HepG2 (cell line): ENCODE measurements around the gene CELSR2. TPM values are rescaled to one million over a fixed set of nuclear protein-coding genes. Genes with fewer than 3 reads are reported as not detected.

ENCODE experiments used
- ATF1 ChIP-seq: IDR thresholded peaks from 2 replicates; pipeline ENCODE4 v1.6.1; 2016; ENCODE audit warnings: mild to moderate bottlenecking, control low read depth
- HNRNPUL1 ChIP-seq: fragments of 200-400 bp; formaldehyde crosslinking; IDR thresholded peaks from 2 replicates; pipeline ENCODE4 v1.6.1; 2017; ENCODE audit warnings: low read depth, mild to moderate bottlenecking, low read length, moderate library complexity
- ONECUT2 ChIP-seq: sonication (generic); formaldehyde crosslinking; IDR thresholded peaks from 2 replicates; pipeline ENCODE4 v1.4.0; 2020; ENCODE audit warnings: missing genetic modification reagents
- SMAD3 ChIP-seq: sonication (generic); formaldehyde crosslinking; IDR thresholded peaks from 2 replicates; pipeline ENCODE4 v1.4.0; 2020; ENCODE audit warnings: missing genetic modification reagents
- TRIM24 ChIP-seq: sonication (generic); formaldehyde crosslinking; IDR thresholded peaks from 2 replicates; pipeline ENCODE4 v1.8.0; 2022; ENCODE audit warnings: mild to moderate bottlenecking, missing genetic modification reagents
- UBTF ChIP-seq: sonication (generic); formaldehyde crosslinking; IDR thresholded peaks from 2 replicates; pipeline ENCODE4 v1.4.0; 2020; ENCODE audit warnings: mild to moderate bottlenecking, missing genetic modification reagents
- ZBTB46 ChIP-seq: sonication (generic); formaldehyde crosslinking; IDR thresholded peaks from 2 replicates; pipeline ENCODE4 v1.4.0; 2020; ENCODE audit warnings: mild to moderate bottlenecking, missing genetic modification reagents, borderline replicate concordance
- ZFP90 ChIP-seq: sonication (generic); formaldehyde crosslinking; IDR thresholded peaks from 2 replicates; pipeline ENCODE4 v1.8.0; 2022; ENCODE audit warnings: missing genetic modification reagents, mild to moderate bottlenecking, inconsistent platforms, borderline replicate concordance
- ZHX2 ChIP-seq, 2 experiments: sonication (generic) in 1 of 2; formaldehyde crosslinking in 1 of 2; IDR thresholded peaks; 2 replicates each; pipeline versions ENCODE4 v1.6.1 to v1.9.0; 2014 to 2022; ENCODE audit warnings: antibody characterized with exemption in 1 of 2, borderline replicate concordance in 1 of 2, inconsistent platforms in 1 of 2, low read depth in 1 of 2, missing genetic modification reagents in 1 of 2
- ZNF746 ChIP-seq: sonication (generic); formaldehyde crosslinking; IDR thresholded peaks from 2 replicates; pipeline ENCODE4 v1.8.0; 2022; ENCODE audit warnings: mild to moderate bottlenecking, missing genetic modification reagents
- ZSCAN25 ChIP-seq: sonication (generic); formaldehyde crosslinking; IDR thresholded peaks from 2 replicates; pipeline ENCODE4 v1.8.0; 2022; ENCODE audit warnings: mild to moderate bottlenecking, missing genetic modification reagents
- polyA plus RNA-seq, 8 experiments: library from polyadenylated mRNA; depleted of rRNA in 3 of 8; stranded (reverse) in 7 of 8; unstranded in 1 of 8; fragments of >200 nt; fragmentation: Illumina TruSeq in 4 of 8; extraction: Trizol in 4 of 8; gene quantifications; 2 replicates each; pipeline versions ENCODE4 v1.2.1 to v1.2.3, GENCODE V29; 2011 to 2016; ENCODE audit warnings: low read depth in 4 of 8, missing spikeins in 1 of 8, mixed read lengths in 1 of 8; ENCODE audit not compliant: insufficient read depth in 1 of 8
- total RNA-seq, 5 experiments: library from RNA; depleted of rRNA; stranded (reverse); fragments of >200 nt; fragmentation: Illumina TruSeq; extraction: Trizol; gene quantifications; 2 replicates each; pipeline ENCODE4 v1.2.3, GENCODE V29; 2016; ENCODE audit warnings: low read depth in 1 of 5
- TF ChIP-seq, protein P1 (sequence below): IDR thresholded peaks from 2 replicates; pipeline ENCODE4 v1.6.1; 2016
- TF ChIP-seq, protein P2 (sequence below): fragments of 450-650 bp; IDR thresholded peaks from 2 replicates; pipeline ENCODE4 v1.6.1; 2016

Gene CELSR2
- total and polyA plus RNA-seq, 2 of the 13 experiments (the other 11 are each of a cell fraction or from before 2014, with no cell fraction given): 4.0 to 6.6 TPM

GRCh38 chr1:109298666-109299557, 49.6 kb downstream of the CELSR2 start (continued):
- TF ChIP-seq ZHX2 (IDR thresholded peaks at IDR 0.05; ENCODE audit: low read depth): peak; percentile 67
- TF ChIP-seq ZHX2 (CRISPR knock-in tag; IDR thresholded peaks at IDR 0.05; ENCODE audit: borderline replicate concordance): 0 out of 2 replicates have a peak, but pooled peaks have one; percentile 8
- TF ChIP-seq ZFP90 (CRISPR knock-in tag): 0 out of 2 replicates have a peak, but pooled peaks have one; percentile 54
- TF ChIP-seq ONECUT2: peak; percentile 56; the same call in 1 of the 2 replicates
- TF ChIP-seq ZBTB46 (CRISPR knock-in tag): no peak
- peak; percentile 70; the same call in 1 of the 2 replicates for TF ChIP-seq TRIM24 (CRISPR knock-in tag)
- TF ChIP-seq, protein P1, sequence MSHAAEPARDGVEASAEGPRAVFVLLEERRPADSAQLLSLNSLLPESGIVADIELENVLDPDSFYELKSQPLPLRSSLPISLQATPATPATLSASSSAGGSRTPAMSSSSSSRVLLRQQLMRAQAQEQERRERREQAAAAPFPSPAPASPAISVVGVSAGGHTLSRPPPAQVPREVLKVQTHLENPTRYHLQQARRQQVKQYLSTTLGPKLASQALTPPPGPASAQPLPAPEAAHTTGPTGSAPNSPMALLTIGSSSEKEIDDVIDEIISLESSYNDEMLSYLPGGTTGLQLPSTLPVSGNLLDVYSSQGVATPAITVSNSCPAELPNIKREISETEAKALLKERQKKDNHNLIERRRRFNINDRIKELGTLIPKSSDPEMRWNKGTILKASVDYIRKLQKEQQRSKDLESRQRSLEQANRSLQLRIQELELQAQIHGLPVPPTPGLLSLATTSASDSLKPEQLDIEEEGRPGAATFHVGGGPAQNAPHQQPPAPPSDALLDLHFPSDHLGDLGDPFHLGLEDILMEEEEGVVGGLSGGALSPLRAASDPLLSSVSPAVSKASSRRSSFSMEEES (CRISPR knock-in tag): peak; percentile 72
- TF ChIP-seq HNRNPUL1: no peak
- peak; percentile 2; the same call in 1 of the 2 replicates for TF ChIP-seq UBTF (CRISPR knock-in tag)
- peak; percentile 31; the same call in 1 of the 2 replicates for TF ChIP-seq ATF1
- TF ChIP-seq, protein P2, sequence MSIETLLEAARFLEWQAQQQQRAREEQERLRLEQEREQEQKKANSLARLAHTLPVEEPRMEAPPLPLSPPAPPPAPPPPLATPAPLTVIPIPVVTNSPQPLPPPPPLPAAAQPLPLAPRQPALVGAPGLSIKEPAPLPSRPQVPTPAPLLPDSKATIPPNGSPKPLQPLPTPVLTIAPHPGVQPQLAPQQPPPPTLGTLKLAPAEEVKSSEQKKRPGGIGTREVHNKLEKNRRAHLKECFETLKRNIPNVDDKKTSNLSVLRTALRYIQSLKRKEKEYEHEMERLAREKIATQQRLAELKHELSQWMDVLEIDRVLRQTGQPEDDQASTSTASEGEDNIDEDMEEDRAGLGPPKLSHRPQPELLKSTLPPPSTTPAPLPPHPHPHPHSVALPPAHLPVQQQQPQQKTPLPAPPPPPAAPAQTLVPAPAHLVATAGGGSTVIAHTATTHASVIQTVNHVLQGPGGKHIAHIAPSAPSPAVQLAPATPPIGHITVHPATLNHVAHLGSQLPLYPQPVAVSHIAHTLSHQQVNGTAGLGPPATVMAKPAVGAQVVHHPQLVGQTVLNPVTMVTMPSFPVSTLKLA: peak; percentile 80
- TF ChIP-seq ZSCAN25 (CRISPR knock-in tag): 0 out of 2 replicates have a peak, but pooled peaks have one; percentile 61
- peak; percentile 63; the same call in 1 of the 2 replicates for TF ChIP-seq ZNF746 (CRISPR knock-in tag)
- no peak; the same call in none of the 2 replicates for TF ChIP-seq SMAD3 (CRISPR knock-in tag)
